CD4-positive, alpha-beta T cell treated with Interferon gamma for 1 hour (primary cell): ENCODE measurements around the gene CNOT9.
"Not testable (repeated sequence)": the region's sequence is repeated elsewhere in the genome, so short reads cannot be mapped to it uniquely, and the experiment has no call there.

Source experiments
- DNase-seq: peaks from one replicate; pipeline ENCODE4 v3.0.0-alpha.2; 2020

The CNOT9 gene

GRCh38 chr2:218568190-218569037, at the start of gene CNOT9, which contains the start of gene USP37:
Gene CNOT9, plus strand, starts transcription at chr2:218568839. Its CDS starts 116 bp downstream, at chr2:218568955.
Gene USP37, minus strand, starts transcription at chr2:218568351. Its CDS starts 9,698 bp downstream, at chr2:218558653.
- DNase-seq = peak; percentile 99

- DNase-seq = no peak
Observed at GRCh38 chr2:218518876-218519275, 49.8 kb upstream of the CNOT9 start.

GRCh38 chr2:218523651-218524050, 45.0 kb upstream of the CNOT9 start:
- DNase-seq = no peak

GRCh38 chr2:218528409-218528808, 40.2 kb upstream of the CNOT9 start:
- DNase-seq = not testable (repeated sequence)

- no peak for DNase-seq
Observed at GRCh38 chr2:218529990-218530389, 38.6 kb upstream of the CNOT9 start.

GRCh38 chr2:218536804-218537494, 31.7 kb upstream of the CNOT9 start:
- DNase-seq = no peak

- no peak for DNase-seq
Observed at GRCh38 chr2:218540015-218540414, 28.6 kb upstream of the CNOT9 start.

- DNase-seq = no peak
Observed at GRCh38 chr2:218546012-218546411, 22.6 kb upstream of the CNOT9 start.

GRCh38 chr2:218547511-218547910, 21.1 kb upstream of the CNOT9 start:
- no peak for DNase-seq

- DNase-seq = no peak
Observed at GRCh38 chr2:218547978-218548377, 20.7 kb upstream of the CNOT9 start.

GRCh38 chr2:218554225-218554624, 14.4 kb upstream of the CNOT9 start:
- not testable (repeated sequence) for DNase-seq

GRCh38 chr2:218555527-218555926, 13.1 kb upstream of the CNOT9 start:
- no peak for DNase-seq

- no peak for DNase-seq
Observed at GRCh38 chr2:218557941-218558340, 10.7 kb upstream of the CNOT9 start.

- DNase-seq = no peak
Observed at GRCh38 chr2:218558986-218559385, 9.7 kb upstream of the CNOT9 start.

GRCh38 chr2:218564056-218564455, 4.6 kb upstream of the CNOT9 start:
- no peak for DNase-seq

- DNase-seq = no peak
Observed at GRCh38 chr2:218566296-218566695, 2.3 kb upstream of the CNOT9 start.

GRCh38 chr2:218567797-218568189, 846 bp upstream of the CNOT9 start:
- peak; percentile 77 for DNase-seq

- peak; percentile 73 for DNase-seq
Observed at GRCh38 chr2:218569038-218569431, 396 bp downstream of the CNOT9 start.

GRCh38 chr2:218569661-218570500, 1.2 kb downstream of the CNOT9 start:
- DNase-seq = peak; percentile 15

- DNase-seq = no peak
Observed at GRCh38 chr2:218570850-218571249, 2.2 kb downstream of the CNOT9 start.

- no peak for DNase-seq
Observed at GRCh38 chr2:218576854-218577253, 8.2 kb downstream of the CNOT9 start.

- DNase-seq = no peak
Observed at GRCh38 chr2:218577482-218578220, 9.0 kb downstream of the CNOT9 start.
